Activated CD4-positive, CD25-positive, alpha-beta regulatory T cell treated with anti-CD3 and anti-CD28 coated beads, Interleukin-2, amount 50 U/mL, for 72 hours (primary cell): Measurements from ENCODE around the gene C1QTNF8.

Source experiments
- DNase-seq: peaks from one replicate; pipeline ENCODE4 v3.0.0; 2021

C1QTNF8 gene

GRCh38 chr16:1127101-1127500, 31.1 kb upstream of the C1QTNF8 start:
- no peak for DNase-seq

- no peak for DNase-seq
These were observed 30.5 kb upstream of the C1QTNF8 start for GRCh38 chr16:1126586-1126985.

GRCh38 chr16:1126044-1126443, 30.0 kb upstream of the C1QTNF8 start:
- no peak for DNase-seq

GRCh38 chr16:1125471-1125870, 29.4 kb upstream of the C1QTNF8 start:
- DNase-seq: no peak

GRCh38 chr16:1124795-1125194, 28.8 kb upstream of the C1QTNF8 start:
- DNase-seq: no peak

GRCh38 chr16:1124291-1124690, 28.2 kb upstream of the C1QTNF8 start:
- DNase-seq: no peak

GRCh38 chr16:1123525-1124230, 27.6 kb upstream of the C1QTNF8 start:
- no peak for DNase-seq

- no peak for DNase-seq
These were observed 26.3 kb upstream of the C1QTNF8 start for GRCh38 chr16:1122398-1122765.

GRCh38 chr16:1121601-1122397, 25.8 kb upstream of the C1QTNF8 start:
- no peak for DNase-seq

GRCh38 chr16:1121009-1121408, 25.0 kb upstream of the C1QTNF8 start:
- DNase-seq: no peak

- no peak for DNase-seq
These were observed 24.5 kb upstream of the C1QTNF8 start for GRCh38 chr16:1120577-1120941.

- no peak for DNase-seq
These were observed 23.9 kb upstream of the C1QTNF8 start for GRCh38 chr16:1119766-1120576.

GRCh38 chr16:1119129-1119528, 23.1 kb upstream of the C1QTNF8 start:
- DNase-seq: no peak

GRCh38 chr16:1117926-1118325, 21.9 kb upstream of the C1QTNF8 start:
- no peak for DNase-seq

GRCh38 chr16:1117176-1117900, 21.3 kb upstream of the C1QTNF8 start:
- no peak for DNase-seq

- no peak for DNase-seq
These were observed 20.6 kb upstream of the C1QTNF8 start for GRCh38 chr16:1116693-1117077.

GRCh38 chr16:1113889-1114526, 18.0 kb upstream of the C1QTNF8 start:
- DNase-seq: no peak

GRCh38 chr16:1113489-1113888, 17.4 kb upstream of the C1QTNF8 start:
- DNase-seq: no peak

GRCh38 chr16:1112506-1113184, 16.6 kb upstream of the C1QTNF8 start:
- DNase-seq: no peak

GRCh38 chr16:1109648-1110047, 13.6 kb upstream of the C1QTNF8 start:
- DNase-seq: no peak

GRCh38 chr16:1108299-1109252, 12.5 kb upstream of the C1QTNF8 start:
- no peak for DNase-seq
